Naive thymus-derived CD4-positive, alpha-beta T cell (primary cell): ENCODE results near the gene UPF3B. TPM values are rescaled to one million over a fixed set of nuclear protein-coding genes. Genes with fewer than 3 reads are reported as not detected.
"Not testable (repeated sequence)": the region's sequence is repeated elsewhere in the genome, so short reads cannot be mapped to it uniquely, and the experiment has no call there.

Experiments
- ATAC-seq: fragments of 150-1000 bp; cut with Tn5 transposase; 2 replicates; pipeline ENCODE4 v1.10.0; 2021; ENCODE audit warnings: mild to moderate bottlenecking, moderate library complexity
- CTCF ChIA-PET: fragments of 350-600 bp; sonication (Branson Sonifier 250); formaldehyde crosslinking; loops from one replicate; lab custom pipeline; 2021; ENCODE audit warnings: antibody characterized with exemption; lab: Charles Lee
- POLR2A ChIA-PET: fragments of 350-600 bp; sonication (Branson Sonifier 250); formaldehyde crosslinking; loops from one replicate; lab custom pipeline; 2021; ENCODE audit warnings: antibody characterized with exemption, inconsistent platforms; lab: Charles Lee
- DNase-seq, 9 donors: peaks; one replicate each; pipeline versions ENCODE4 v3.0.0 to v3.0.0-alpha.2; 2020 to 2022; ENCODE audit warnings: mixed read lengths in 1 of 9
- H3K27ac ChIP-seq: one replicate; pipeline ENCODE4 v1.7.0; 2013; ENCODE audit warnings: mild to moderate bottlenecking, low read depth, low read length, moderate library complexity
- H3K27me3 ChIP-seq, 2 donors: one replicate each; pipeline ENCODE4 v1.7.0; 2013; ENCODE audit warnings: low read length in 2 of 2, mild to moderate bottlenecking in 2 of 2, moderate library complexity in 2 of 2; ENCODE audit not compliant: control insufficient read depth in 2 of 2, insufficient read depth in 2 of 2
- H3K36me3 ChIP-seq, 3 experiments: 1 replicate in 2 of 3; 2 replicates in 1 of 3; pipeline ENCODE4 v1.7.0; 2013; ENCODE audit warnings: low read length in 3 of 3, mild to moderate bottlenecking in 3 of 3, moderate library complexity in 1 of 3; ENCODE audit not compliant: insufficient read depth in 3 of 3, control insufficient read depth in 2 of 3
- H3K4me1 ChIP-seq, 2 donors: one replicate each; pipeline ENCODE4 v1.7.0; 2013; ENCODE audit warnings: low read length in 2 of 2, mild to moderate bottlenecking in 2 of 2, moderate library complexity in 1 of 2; ENCODE audit not compliant: control insufficient read depth in 2 of 2, insufficient read depth in 2 of 2
- H3K4me3 ChIP-seq: 2 replicates; pipeline ENCODE4 v1.7.0; 2013; ENCODE audit warnings: mild to moderate bottlenecking, low read length
- H3K9me3 ChIP-seq, 3 experiments: 1 replicate in 2 of 3; 2 replicates in 1 of 3; pipeline ENCODE4 v1.7.0; 2013; ENCODE audit warnings: low read length in 3 of 3; ENCODE audit not compliant: control insufficient read depth in 2 of 3
- H3K27ac Mint-ChIP-seq, 9 donors: one replicate each; pipeline ENCODE4 v1.8.0; 2020 to 2022; ENCODE audit warnings: mixed read lengths in 9 of 9, mild to moderate bottlenecking in 8 of 9, moderate library complexity in 5 of 9, inconsistent platforms in 2 of 9
- H3K27me3 Mint-ChIP-seq, 5 donors: one replicate each; pipeline ENCODE4 v1.8.0; 2021 to 2022; ENCODE audit warnings: mixed read lengths in 5 of 5, mild to moderate bottlenecking in 1 of 5
- H3K36me3 Mint-ChIP-seq, 5 donors: one replicate each; pipeline ENCODE4 v1.8.0; 2020 to 2022; ENCODE audit warnings: mixed read lengths in 5 of 5, mild to moderate bottlenecking in 3 of 5, inconsistent platforms in 1 of 5
- H3K4me1 Mint-ChIP-seq, 7 donors: one replicate each; pipeline ENCODE4 v1.8.0; 2020 to 2022; ENCODE audit warnings: mixed read lengths in 7 of 7, mild to moderate bottlenecking in 3 of 7, inconsistent platforms in 1 of 7
- H3K4me3 Mint-ChIP-seq, 10 donors: one replicate each; pipeline ENCODE4 v1.8.0; 2020 to 2022; ENCODE audit warnings: mild to moderate bottlenecking in 10 of 10, mixed read lengths in 10 of 10, moderate library complexity in 6 of 10, inconsistent platforms in 2 of 10
- H3K9me3 Mint-ChIP-seq, 11 donors: one replicate each; pipeline ENCODE4 v1.8.0; 2020 to 2022; ENCODE audit warnings: mixed read lengths in 11 of 11, mild to moderate bottlenecking in 4 of 11, inconsistent platforms in 1 of 11, moderate library complexity in 1 of 11
- intact Hi-C, 2 donors: fragments of 100-400 bp; cut with micrococcal nuclease; formaldehyde crosslinking; loops; one replicate each; pipeline ENCODE4 v1.15.1; 2023
- polyA plus RNA-seq, 2 donors: library from polyadenylated mRNA; unstranded; fragments of 300-500 nt; fragmentation: Illumina TruSeq; gene quantifications; one replicate each; pipeline ENCODE4 v1.2.3, GENCODE V29; 2021
- total RNA-seq, 6 experiments: library from RNA in 5 of 6; stranded (reverse) in 5 of 6; gene quantifications; 1 replicate in 5 of 6; 2 replicates in 1 of 6; pipeline ENCODE4 v1.2.3 and lab custom pipeline; 2021 to 2026

Gene UPF3B
- total and polyA plus RNA-seq, 7 experiments from 2014 or later = 7.3 to 12.6 (median 9.4) TPM

GRCh38 chrX:119816300-119816699, 36.5 kb downstream of the UPF3B start:
- POLR2A ChIA-PET = interaction anchor here (1.0 kb wide), 1 partner anchor 24 kb away, joined by 3 read pairs; the partner anchor contains the start of gene RPL39
- no peaks in the 10 kb centered on the region for H3K4me1 ChIP-seq
- H3K4me3 ChIP-seq = no peak overlapping the region
- Mint-ChIP-seq H3K9me3 (no peaks in the 10 kb centered on the region), H3K4me1 (peaks cover 0 to 6% (median 0%) of the 10 kb centered on the region in 7 donors), H3K27me3 (no peaks in the 10 kb centered on the region), H3K27ac (no peak overlapping the region), H3K4me3 (no peak overlapping the region), H3K36me3 (peaks cover 0 to 4% (median 0%) of the 10 kb centered on the region in 5 donors)
- no peaks in the 10 kb centered on the region for H3K27me3 ChIP-seq
- H3K9me3 ChIP-seq = no peaks in the 10 kb centered on the region
- no peak for DNase-seq
- ATAC-seq = no peak
- CTCF ChIA-PET = no interaction called here
- intact Hi-C loops = no loop called here
- H3K27ac ChIP-seq = no peak overlapping the region
- H3K36me3 ChIP-seq = no peaks in the 10 kb centered on the region

GRCh38 chrX:119809185-119809666, 43.5 kb downstream of the UPF3B start:
- Mint-ChIP-seq H3K27me3 (no peaks in the 10 kb centered on the region), H3K4me1 (peaks cover 0 to 3% (median 0%) of the 10 kb centered on the region in 7 donors), H3K36me3 (peaks cover 0 to 11% (median 9%) of the 10 kb centered on the region in 5 donors), H3K27ac (no peak overlapping the region), H3K4me3 (no peak overlapping the region), H3K9me3 (peaks cover 0 to 4% (median 0%) of the 10 kb centered on the region in 11 donors)
- ChIA-PET CTCF (no interaction called here), POLR2A (no interaction called here)
- Histone ChIP-seq H3K27ac (no peak overlapping the region), H3K4me1 (no peaks in the 10 kb centered on the region), H3K4me3 (no peak overlapping the region), H3K36me3 (no peaks in the 10 kb centered on the region), H3K9me3 (no peaks in the 10 kb centered on the region), H3K27me3 (no peaks in the 10 kb centered on the region)
- DNase-seq = no peak
- ATAC-seq = no peak
- intact Hi-C loops = no loop called here

GRCh38 chrX:119808461-119808860, 44.3 kb downstream of the UPF3B start:
- H3K4me1 ChIP-seq, H3K4me1 Mint-ChIP-seq, H3K27ac Mint-ChIP-seq, H3K9me3 Mint-ChIP-seq, H3K4me3 Mint-ChIP-seq, H3K27me3 Mint-ChIP-seq, H3K36me3 ChIP-seq, ATAC-seq, POLR2A ChIA-PET, H3K27me3 ChIP-seq, DNase-seq, H3K4me3 ChIP-seq, CTCF ChIA-PET, intact Hi-C loops, H3K9me3 ChIP-seq, H3K27ac ChIP-seq: not testable (repeated sequence)
- peaks cover 0 to 11% (median 9%) of the 10 kb centered on the region in 5 donors for H3K36me3 Mint-ChIP-seq

GRCh38 chrX:119802546-119802945, 50.2 kb downstream of the UPF3B start:
- no peak overlapping the region for H3K4me3 Mint-ChIP-seq
- Histone ChIP-seq H3K4me3 (no peak overlapping the region), H3K27ac (no peak overlapping the region), H3K9me3 (no peaks in the 10 kb centered on the region), H3K27me3 (no peaks in the 10 kb centered on the region), H3K4me1 (no peaks in the 10 kb centered on the region), H3K36me3 (no peaks in the 10 kb centered on the region)
- H3K9me3 Mint-ChIP-seq = peaks cover 0 to 4% (median 0%) of the 10 kb centered on the region in 11 donors
- ATAC-seq (no peak), DNase-seq (no peak)
- H3K27ac Mint-ChIP-seq = peak overlapping the region in 1 of 9 donors; percentile 14
- H3K4me1 Mint-ChIP-seq = peaks cover 0 to 4% (median 0%) of the 10 kb centered on the region in 7 donors
- peaks cover 0 to 14% (median 5%) of the 10 kb centered on the region in 5 donors for H3K36me3 Mint-ChIP-seq
- no peaks in the 10 kb centered on the region for H3K27me3 Mint-ChIP-seq
- ChIA-PET CTCF (no interaction called here), POLR2A (no interaction called here)
- intact Hi-C loops = no loop called here

GRCh38 chrX:119801253-119802221, 51.2 kb downstream of the UPF3B start:
- Histone ChIP-seq H3K4me1 (no peaks in the 10 kb centered on the region), H3K4me3 (no peak overlapping the region), H3K27ac (no peak overlapping the region), H3K36me3 (no peaks in the 10 kb centered on the region), H3K9me3 (no peaks in the 10 kb centered on the region), H3K27me3 (no peaks in the 10 kb centered on the region)
- Mint-ChIP-seq H3K4me3 (no peak overlapping the region), H3K9me3 (peaks cover 0 to 4% (median 0%) of the 10 kb centered on the region in 11 donors), H3K27me3 (no peaks in the 10 kb centered on the region), H3K4me1 (peaks cover 0 to 4% (median 0%) of the 10 kb centered on the region in 7 donors), H3K27ac (no peak overlapping the region), H3K36me3 (peaks cover 0 to 10% (median 4%) of the 10 kb centered on the region in 5 donors)
- ChIA-PET POLR2A (no interaction called here), CTCF (no interaction called here)
- ATAC-seq = no peak
- DNase-seq = no peak
- intact Hi-C loops = no loop called here

GRCh38 chrX:119791437-119792231, 61.1 kb downstream of the UPF3B start, which contains the start of gene RPL39:
Gene RPL39 (minus strand): TSS chrX:119791630. CDS start chrX:119791576, 54 bp downstream.
- Histone ChIP-seq H3K27ac (peak within 1 kb of the TSS; percentile 91), H3K4me3 (peak within 1 kb of the TSS; percentile 85), H3K36me3 (peaks cover 0 to 17% (median 0%) of the 10 kb centered on the region in 3 experiments), H3K4me1 (peaks cover 16 to 24% of the 10 kb centered on the region in 2 donors), H3K27me3 (no peaks in the 10 kb centered on the region), H3K9me3 (no peaks in the 10 kb centered on the region)
- peak within 1 kb of the TSS; percentile 87 to 96 (median 92) for H3K4me3 Mint-ChIP-seq
- CTCF ChIA-PET = interaction anchor here (0.7 to 1.3 kb wide), 5 partner anchors 9 to 149 kb away, joined by 3 to 5 read pairs (median 4); partner anchors contain the start of gene UPF3B
- H3K27ac Mint-ChIP-seq = peak within 1 kb of the TSS; percentile 89 to 98 (median 97)
- H3K36me3 Mint-ChIP-seq = peaks cover 0 to 18% (median 0%) of the 10 kb centered on the region in 5 donors
- DNase-seq (peak; percentile 61 to 88 (median 82)), ATAC-seq (peak; percentile 96)
- peaks cover 5 to 33% (median 21%) of the 10 kb centered on the region in 7 donors for H3K4me1 Mint-ChIP-seq
- intact Hi-C loops = loop anchor here (1.0 to 5.0 kb wide), 13 partner anchors 30 to 461 kb away; partner anchors contain the start of genes NDUFA1 (in 2 of the 2), NKAP (in 2 of the 2), NKRF (in 2 of the 2) and RNF113A (in 2 of the 2)
- POLR2A ChIA-PET = interaction anchor here (0.5 to 4.7 kb wide), 24 partner anchors 9 to 1291 kb away, joined by 3 to 46 read pairs (median 4); partner anchors contain the start of genes NDUFA1, NKRF, RNF113A and SEPTIN6
- no peaks in the 10 kb centered on the region for H3K27me3 Mint-ChIP-seq
- no peaks in the 10 kb centered on the region for H3K9me3 Mint-ChIP-seq
